Thymus (tissue), 11 donors: ENCODE measurements around the gene PSRC1. TPM values are rescaled to one million over a fixed set of nuclear protein-coding genes. Genes with fewer than 3 reads are reported as not detected.

Experiments used
- DNase-seq, 9 donors: peaks; one replicate each; pipeline ENCODE4 v3.0.0-alpha.2; 2013; ENCODE audit warnings: low spot score in 9 of 9, low read depth in 6 of 9, missing footprints in 1 of 9
- H3K27ac ChIP-seq, 2 donors: one replicate each; pipeline ENCODE4 v1.5.1; 2013; ENCODE audit warnings: control low read depth in 1 of 2, low read depth in 1 of 2, low read length in 1 of 2, mild to moderate bottlenecking in 1 of 2, moderate library complexity in 1 of 2
- H3K27me3 ChIP-seq, 2 donors: one replicate each; pipeline ENCODE4 v1.5.1; 2013; ENCODE audit warnings: low read length in 1 of 2; ENCODE audit not compliant: control insufficient read depth in 2 of 2, insufficient read depth in 1 of 2
- H3K36me3 ChIP-seq, 2 donors: one replicate each; pipeline ENCODE4 v1.5.1; 2013; ENCODE audit warnings: low read length in 1 of 2, mild to moderate bottlenecking in 1 of 2, moderate library complexity in 1 of 2; ENCODE audit not compliant: control insufficient read depth in 2 of 2, insufficient read depth in 2 of 2
- H3K4me1 ChIP-seq, 2 donors: one replicate each; pipeline ENCODE4 v1.5.1; 2013; ENCODE audit warnings: low read length in 2 of 2; ENCODE audit not compliant: control insufficient read depth in 2 of 2, insufficient read depth in 2 of 2
- H3K4me3 ChIP-seq, 2 donors: one replicate each; pipeline ENCODE4 v1.5.1; 2013; ENCODE audit warnings: low read length in 2 of 2, control low read depth in 1 of 2, mild to moderate bottlenecking in 1 of 2
- H3K9me3 ChIP-seq, 2 donors: one replicate each; pipeline ENCODE4 v1.5.1; 2013; ENCODE audit warnings: low read length in 1 of 2, mild to moderate bottlenecking in 1 of 2; ENCODE audit not compliant: control insufficient read depth in 2 of 2, insufficient read depth in 1 of 2
- WGBS: extraction: QIAGEN DNeasy Blood & Tissue Kit; methylation state at CpG from one replicate; pipeline ENCODE4 v1.1.7; 2013; 5-methylcytosine and 5-hydroxymethylcytosine counted together
- polyA plus RNA-seq: library from polyadenylated mRNA; stranded (reverse); fragments of 200-250 nt; gene quantifications from one replicate; pipeline ENCODE4 v1.2.3, GENCODE V29; 2013
- total RNA-seq: library from RNA; stranded (reverse); fragments of 120-200 nt; gene quantifications from one replicate; pipeline ENCODE4 v1.2.4, GENCODE V29; 2013
- donor health status: healthy.

PSRC1 gene
- total and polyA plus RNA-seq, 2 donors, result 5.8 to 16.6 TPM

- no peaks in the 10 kb centered on the region for H3K27me3 ChIP-seq
- H3K36me3 ChIP-seq, result peaks cover 0 to 12% of the 10 kb centered on the region in 2 donors
- H3K9me3 ChIP-seq, result no peaks in the 10 kb centered on the region
- 97% methylated on average over 20 of the region's 20 CpGs for WGBS
- H3K4me3 ChIP-seq, result no peak overlapping the region
- DNase-seq, result no peak
- peaks cover 0 to 8% of the 10 kb centered on the region in 2 donors for H3K4me1 ChIP-seq
- H3K27ac ChIP-seq, result no peak overlapping the region
These were observed 12.2 kb downstream of the PSRC1 start for GRCh38 chr1:109270623-109271317.

GRCh38 chr1:109269981-109270622 lies 12.8 kb downstream of the PSRC1 start:
- 96% methylated on average over 17 of the region's 17 CpGs for WGBS

GRCh38 chr1:109269212-109269980 lies 13.5 kb downstream of the PSRC1 start:
- no peaks in the 10 kb centered on the region for H3K9me3 ChIP-seq
- WGBS, result 96% methylated on average over 33 of the region's 33 CpGs
- H3K4me1 ChIP-seq, result peaks cover 0 to 5% of the 10 kb centered on the region in 2 donors
- peaks cover 0 to 12% of the 10 kb centered on the region in 2 donors for H3K36me3 ChIP-seq
- H3K4me3 ChIP-seq, result no peak overlapping the region
- H3K27ac ChIP-seq, result no peak overlapping the region
- no peaks in the 10 kb centered on the region for H3K27me3 ChIP-seq
- DNase-seq, result no peak

More at GRCh38 chr1:109269981-109270622, 12.8 kb downstream of the PSRC1 start:
- Histone ChIP-seq H3K4me3 (no peak overlapping the region), H3K4me1 (peaks cover 0 to 8% of the 10 kb centered on the region in 2 donors), H3K36me3 (peaks cover 0 to 12% of the 10 kb centered on the region in 2 donors), H3K27ac (no peak overlapping the region), H3K9me3 (no peaks in the 10 kb centered on the region), H3K27me3 (no peaks in the 10 kb centered on the region)
- DNase-seq, result no peak

GRCh38 chr1:109268431-109269211 lies 14.3 kb downstream of the PSRC1 start:
- DNase-seq, result no peak
- WGBS, result 97% methylated on average over 29 of the region's 29 CpGs
- H3K27ac ChIP-seq, result no peak overlapping the region

GRCh38 chr1:109267743-109268300 lies 15.1 kb downstream of the PSRC1 start:
- 98% methylated on average over 17 of the region's 17 CpGs for WGBS
- H3K27me3 ChIP-seq, result no peaks in the 10 kb centered on the region
- no peak overlapping the region for H3K27ac ChIP-seq
- no peak overlapping the region for H3K4me3 ChIP-seq
- DNase-seq, result no peak
- no peaks in the 10 kb centered on the region for H3K9me3 ChIP-seq
- H3K4me1 ChIP-seq, result no peaks in the 10 kb centered on the region
- H3K36me3 ChIP-seq, result peaks cover 0 to 12% of the 10 kb centered on the region in 2 donors

More at GRCh38 chr1:109268431-109269211, 14.3 kb downstream of the PSRC1 start:
- Histone ChIP-seq H3K27me3 (no peaks in the 10 kb centered on the region), H3K4me1 (peaks cover 0 to under 1% of the 10 kb centered on the region in 2 donors), H3K4me3 (no peak overlapping the region), H3K36me3 (peaks cover 0 to 12% of the 10 kb centered on the region in 2 donors), H3K9me3 (no peaks in the 10 kb centered on the region)

- H3K27ac ChIP-seq, result no peak overlapping the region
These were observed 16.0 kb downstream of the PSRC1 start for GRCh38 chr1:109266965-109267364.

GRCh38 chr1:109265741-109266330 lies 17.1 kb downstream of the PSRC1 start:
- Histone ChIP-seq H3K27me3 (no peaks in the 10 kb centered on the region), H3K27ac (no peak overlapping the region), H3K9me3 (no peaks in the 10 kb centered on the region), H3K36me3 (peaks cover 0 to 12% of the 10 kb centered on the region in 2 donors), H3K4me1 (no peaks in the 10 kb centered on the region), H3K4me3 (no peak overlapping the region)
- 97% methylated on average over 13 of the region's 13 CpGs for WGBS
- DNase-seq, result no peak

More at GRCh38 chr1:109266965-109267364, 16.0 kb downstream of the PSRC1 start:
- Histone ChIP-seq H3K27me3 (no peaks in the 10 kb centered on the region), H3K4me1 (no peaks in the 10 kb centered on the region), H3K36me3 (peaks cover 0 to 12% of the 10 kb centered on the region in 2 donors), H3K4me3 (no peak overlapping the region), H3K9me3 (no peaks in the 10 kb centered on the region)
- no peak for DNase-seq
- WGBS, result 91% methylated on average over 11 of the region's 11 CpGs

GRCh38 chr1:109265016-109265415 lies 17.9 kb downstream of the PSRC1 start:
- H3K9me3 ChIP-seq, result no peaks in the 10 kb centered on the region
- H3K36me3 ChIP-seq, result peaks cover 0 to 9% of the 10 kb centered on the region in 2 donors
- no peak overlapping the region for H3K4me3 ChIP-seq
- no peaks in the 10 kb centered on the region for H3K27me3 ChIP-seq
- no peaks in the 10 kb centered on the region for H3K4me1 ChIP-seq
- DNase-seq, result no peak
- H3K27ac ChIP-seq, result no peak overlapping the region
- 96% methylated on average over 4 of the region's 4 CpGs for WGBS
